GM12878 (cell line): Measurements from ENCODE around the gene OMP. TPM values are rescaled to one million over a fixed set of nuclear protein-coding genes. Genes with fewer than 3 reads are reported as not detected.

Source experiments
- ATAC-seq: fragments of 200-7000 bp; cut with Tn5 transposase; 3 replicates; pipeline ENCODE4 v1.9.1; 2020; ENCODE audit warnings: mild to moderate bottlenecking, moderate library complexity
- BruUV-seq: library from RNA; stranded (reverse); fragments of 400-500 nt; replicated peaks from 2 replicates; lab custom pipeline; 2021; lab: Mats Ljungman, UMichigan
- CTCF ChIA-PET: fragments of 300-600 bp; sonication (Branson Sonifier 250); formaldehyde crosslinking; extraction: SDS; loops from one replicate; lab custom pipeline; 2021; ENCODE audit warnings: inconsistent platforms; lab: Yijun Ruan, JAX
- POLR2A ChIA-PET: fragments of 350-600 bp; formaldehyde crosslinking; extraction: SDS; loops from one replicate; lab custom pipeline; 2021; ENCODE audit warnings: inconsistent platforms; lab: Charles Lee
- RAD21 ChIA-PET: fragments of 300-600 bp; sonication (Branson Sonifier 250); formaldehyde crosslinking; loops from one replicate; lab custom pipeline; 2023; ENCODE audit warnings: antibody characterized with exemption; ENCODE audit not compliant: unreplicated experiment; lab: Charles Lee
- SMC1A ChIA-PET: fragments of 300-600 bp; sonication (Branson Sonifier 250); formaldehyde crosslinking; loops from one replicate; lab custom pipeline; 2023; ENCODE audit not compliant: unreplicated experiment, uncharacterized antibody; lab: Charles Lee
- DNase-seq: peaks from one replicate; pipeline ENCODE4 v3.0.0-alpha.2; 2011; ENCODE audit warnings: low read depth, low spot score
- FAIRE-seq: peaks from 3 replicates; lab custom pipeline; 2011; peaks lifted over from hg19 to GRCh38; lab: Jason Lieb, UNC
- H2AFZ ChIP-seq: 2 replicates; pipeline ENCODE4 v1.6.0; 2011; ENCODE audit warnings: low read depth, low read length, control low read depth; ENCODE audit not compliant: control insufficient read depth
- H3K27ac ChIP-seq: 2 replicates; pipeline ENCODE4 v1.5.1; 2011; ENCODE audit warnings: control low read depth; ENCODE audit not compliant: control insufficient read depth, insufficient read depth
- H3K27me3 ChIP-seq, 2 experiments: replicated peaks in 1 of 2; 2 replicates each; pipeline versions ENCODE4 v1.6.0 to v1.6.1; 2011; ENCODE audit warnings: low read length in 1 of 2; ENCODE audit not compliant: control insufficient read depth in 2 of 2, insufficient read depth in 2 of 2
- H3K36me3 ChIP-seq, 2 experiments: 2 replicates each; pipeline ENCODE4 v1.5.1; 2011; ENCODE audit warnings: low read length in 1 of 2; ENCODE audit not compliant: control insufficient read depth in 2 of 2, insufficient read depth in 2 of 2
- H3K4me1 ChIP-seq: 2 replicates; pipeline ENCODE4 v1.6.1; 2011; ENCODE audit warnings: mild to moderate bottlenecking, low read length, moderate library complexity, mixed read lengths; ENCODE audit not compliant: control insufficient read depth, insufficient read depth
- H3K4me2 ChIP-seq: 2 replicates; pipeline ENCODE4 v1.6.0; 2011; ENCODE audit warnings: control low read depth; ENCODE audit not compliant: control insufficient read depth, insufficient read depth
- H3K4me3 ChIP-seq: fragments of 200-600 bp; sonication (generic); 2 replicates; pipeline ENCODE4 v1.5.1; 2016
- H3K79me2 ChIP-seq: 2 replicates; pipeline ENCODE4 v1.6.0; 2011; ENCODE audit warnings: low read length; ENCODE audit not compliant: control insufficient read depth, insufficient read depth
- H3K9ac ChIP-seq: 2 replicates; pipeline ENCODE4 v1.8.0; 2011; ENCODE audit warnings: low read length, control low read depth, mixed read lengths; ENCODE audit not compliant: control insufficient read depth, insufficient read depth
- H3K9me3 ChIP-seq: replicated peaks from 3 replicates; pipeline ENCODE4 v1.5.1; 2011; ENCODE audit warnings: mild to moderate bottlenecking, low read length; ENCODE audit not compliant: control insufficient read depth, insufficient read depth
- H4K20me1 ChIP-seq: 2 replicates; pipeline ENCODE4 v1.6.0; 2011; ENCODE audit not compliant: control insufficient read depth, insufficient read depth
- EP300 ChIP-seq, 2 experiments: fragments of 150-350 bp in 1 of 2; IDR thresholded peaks; 2 replicates each; pipeline ENCODE4 v1.6.1; 2011 to 2012; ENCODE audit warnings: low read depth in 2 of 2, low read length in 2 of 2, borderline replicate concordance in 1 of 2, improper control_type of control experiment in 1 of 2, inconsistent platforms in 1 of 2; ENCODE audit not compliant: control insufficient read depth in 1 of 2
- ETV6 ChIP-seq, 2 experiments: fragments of 450-650 bp in 1 of 2; IDR thresholded peaks in 1 of 2; conservative IDR thresholded peaks in 1 of 2; 2 replicates each; pipeline ENCODE4 v1.6.1; 2014; ENCODE audit warnings: antibody characterized with exemption in 1 of 2, borderline replicate concordance in 1 of 2, low read depth in 1 of 2, mild to moderate bottlenecking in 1 of 2, moderate library complexity in 1 of 2
- GABPA ChIP-seq: IDR thresholded peaks from 2 replicates; pipeline ENCODE4 v1.6.1; 2014; ENCODE audit warnings: antibody characterized with exemption, low read depth, mild to moderate bottlenecking, inconsistent platforms
- HDAC6 ChIP-seq: fragments of 200-600 bp; sonication (generic); IDR thresholded peaks from one replicate; pipeline ENCODE4 v1.8.0; 2017; ENCODE audit warnings: antibody characterized with exemption; ENCODE audit not compliant: unreplicated experiment
- KLF5 ChIP-seq: fragments of 450-650 bp; IDR thresholded peaks from 2 replicates; pipeline ENCODE4 v1.6.1; 2014; ENCODE audit warnings: mild to moderate bottlenecking; ENCODE audit not compliant: partially characterized antibody
- NFIC ChIP-seq: IDR thresholded peaks from 2 replicates; pipeline ENCODE4 v1.6.1; 2012; ENCODE audit warnings: low read depth, mild to moderate bottlenecking, inconsistent platforms, low read length, moderate library complexity
- SREBF2 ChIP-seq: IDR thresholded peaks from 2 replicates; pipeline ENCODE4 v1.6.1; 2012; ENCODE audit warnings: mild to moderate bottlenecking, low read length
- WGBS: methylation state at CpG from one replicate; pipeline ENCODE4 v1.1.6; 2016; ENCODE audit warnings: low lambda C conversion rate; ENCODE audit not compliant: insufficient replicate concordance, insufficient coverage; ENCODE audit errors: missing lambda C conversion rate; 5-methylcytosine and 5-hydroxymethylcytosine counted together
- in situ Hi-C: fragments of 300-500 bp; cut with MboI; formaldehyde crosslinking; loops from 9 replicates; pipeline ENCODE4 v1.14.3; 2018; ENCODE audit warnings: mixed read lengths
- intact Hi-C: fragments of 100-400 bp; cut with micrococcal nuclease; formaldehyde crosslinking; loops from one replicate; pipeline ENCODE4 v1.14.2; 2022; ENCODE audit not compliant: unreplicated experiment
- polyA plus RNA-seq, 11 experiments: library from polyadenylated mRNA; depleted of rRNA in 4 of 11; unstranded in 6 of 11; stranded (reverse) in 5 of 11; fragments of >200 nt; fragmentation: Nextera tagmentation in 4 of 11; fragmentation: Illumina TruSeq in 1 of 11; extraction: Ambion mirVana in 4 of 11; extraction: Trizol in 1 of 11; gene quantifications; 1 replicate in 1 of 11; 2 replicates in 10 of 11; pipeline versions ENCODE4 v1.2.1 to v1.2.3, GENCODE V29; 2011 to 2016; ENCODE audit warnings: inconsistent platforms in 2 of 11, missing spikeins in 2 of 11, low read depth in 1 of 11
- total RNA-seq, 4 experiments: library from RNA; depleted of rRNA in 3 of 4; stranded (reverse); fragments of >200 nt in 3 of 4; fragmentation: Illumina TruSeq in 1 of 4; extraction: Trizol in 1 of 4; gene quantifications; 2 replicates each; pipeline versions ENCODE4 v1.2.1 to v1.2.3, GENCODE V29; 2013 to 2021
- TF ChIP-seq, protein P1 (sequence below): fragments of 450-650 bp; IDR thresholded peaks from 2 replicates; pipeline ENCODE4 v1.6.1; 2017; ENCODE audit warnings: mild to moderate bottlenecking, moderate library complexity

OMP gene
- total and polyA plus RNA-seq, 10 of the 15 experiments (the other 5 are each of a cell fraction or from before 2014, with no cell fraction given): not detected

DNA sequence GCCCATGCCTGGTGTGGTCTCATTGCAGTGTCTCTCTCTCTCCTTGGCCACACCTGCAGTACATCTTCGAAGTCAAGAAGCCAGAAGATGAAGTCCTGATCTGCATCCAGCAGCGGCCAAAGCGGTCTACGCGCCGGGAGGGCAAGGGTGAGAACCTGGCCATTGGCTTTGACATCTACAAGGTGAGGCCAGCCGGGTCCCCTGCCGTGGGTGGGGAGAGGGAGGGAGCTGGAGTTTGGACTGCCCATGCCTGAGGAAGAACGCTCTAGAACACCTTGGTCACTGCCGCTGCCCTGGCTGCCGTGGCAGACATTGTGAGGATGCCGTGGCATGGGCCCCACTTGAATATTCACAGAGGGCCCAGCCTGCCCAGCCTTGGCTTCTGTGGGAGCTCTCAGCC is 16.3 kb downstream of the OMP start (continued):
- no peak for TF ChIP-seq ETV6 (conservative IDR thresholded peaks at IDR 0.05 in 1 of 2, IDR thresholded peaks at IDR 0.05 in 1 of 2; ENCODE audit: borderline replicate concordance in 1 of 2, low read depth in 1 of 2)

DNA sequence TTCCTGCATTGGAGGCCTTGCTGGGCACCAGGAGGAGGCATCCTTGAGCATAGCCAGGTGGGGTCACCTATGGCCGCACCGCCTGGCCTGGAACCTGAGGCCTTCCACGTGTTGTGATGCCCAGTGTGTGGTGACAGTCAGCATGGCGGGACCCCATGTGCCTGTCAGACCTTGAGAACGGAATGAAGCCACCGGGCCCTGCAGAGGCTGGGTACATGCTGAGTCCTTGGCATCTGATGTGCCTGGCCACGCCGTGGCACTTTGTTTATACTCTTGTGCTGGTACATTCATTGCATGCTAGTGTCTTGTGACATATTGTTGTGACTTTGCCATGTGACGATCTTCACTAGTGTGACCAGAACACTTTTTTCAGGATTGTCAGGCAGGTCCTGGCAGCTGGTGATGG is 16.9 kb downstream of the OMP start:
- ChIA-PET RAD21 (no interaction called here), CTCF (no interaction called here), POLR2A (no interaction called here), SMC1A (no interaction called here)
- Histone ChIP-seq H3K4me2 (no peak overlapping the region), H3K27ac (no peak overlapping the region), H4K20me1 (no peaks in the 10 kb centered on the region), H3K79me2 (no peaks in the 10 kb centered on the region), H2AFZ (no peak overlapping the region), H3K27me3 (no peaks in the 10 kb centered on the region; a peak in 2 of 4 replicates), H3K9ac (no peak overlapping the region), H3K36me3 (no peaks in the 10 kb centered on the region), H3K4me3 (no peak overlapping the region), H3K9me3 (no peaks in the 10 kb centered on the region), H3K4me1 (no peaks in the 10 kb centered on the region)
- FAIRE-seq (no peak), DNase-seq (no peak), ATAC-seq (no peak)
- in situ Hi-C loops (no loop called here), intact Hi-C loops (no loop called here)
- WGBS: 44% methylated on average over 9 of the region's 9 CpGs
- no TSS peak for BruUV-seq
- TF ChIP-seq ETV6 (conservative IDR thresholded peaks at IDR 0.05 in 1 of 2, IDR thresholded peaks at IDR 0.05 in 1 of 2; ENCODE audit: borderline replicate concordance in 1 of 2, low read depth in 1 of 2) (no peak), EP300 (IDR thresholded peaks at IDR 0.05; ENCODE audit: borderline replicate concordance in 1 of 2, control insufficient read depth in 1 of 2, low read depth in 2 of 2, low read length in 2 of 2) (no peak), GABPA (no peak), KLF5 (no peak), SREBF2 (no peak)

DNA sequence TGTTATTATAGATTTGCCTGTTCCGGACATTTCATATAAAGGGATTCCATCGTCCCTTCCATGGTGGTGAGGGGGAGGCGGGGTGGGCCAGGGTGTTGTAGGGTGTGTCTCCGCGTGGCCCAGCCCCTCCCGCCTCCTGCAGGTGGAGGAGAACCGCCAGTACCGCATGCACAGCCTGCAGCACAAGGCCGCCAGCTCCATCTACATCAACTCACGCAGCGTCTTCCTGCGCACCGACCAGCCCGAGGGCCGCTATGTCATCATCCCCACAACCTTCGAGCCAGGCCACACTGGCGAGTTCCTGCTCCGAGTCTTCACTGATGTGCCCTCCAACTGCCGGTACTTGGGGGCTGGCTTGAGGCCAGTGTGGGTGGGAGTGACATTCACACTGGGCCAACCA is 17.9 kb downstream of the OMP start:
- Histone ChIP-seq H2AFZ (no peak overlapping the region), H3K4me2 (no peak overlapping the region), H3K27me3 (no peaks in the 10 kb centered on the region; a peak in 2 of 4 replicates), H3K79me2 (no peaks in the 10 kb centered on the region), H3K4me3 (no peak overlapping the region), H3K9me3 (no peaks in the 10 kb centered on the region), H4K20me1 (no peaks in the 10 kb centered on the region), H3K4me1 (no peaks in the 10 kb centered on the region), H3K9ac (no peak overlapping the region), H3K36me3 (no peaks in the 10 kb centered on the region), H3K27ac (no peak overlapping the region)
- RAD21 ChIA-PET: no interaction called here
- CTCF ChIA-PET: no interaction called here
- SMC1A ChIA-PET: no interaction called here
- no peak for DNase-seq
- WGBS: 55% methylated on average over 15 of the region's 19 CpGs
- no TSS peak for BruUV-seq
- no peak for ATAC-seq
- TF ChIP-seq, protein P1, sequence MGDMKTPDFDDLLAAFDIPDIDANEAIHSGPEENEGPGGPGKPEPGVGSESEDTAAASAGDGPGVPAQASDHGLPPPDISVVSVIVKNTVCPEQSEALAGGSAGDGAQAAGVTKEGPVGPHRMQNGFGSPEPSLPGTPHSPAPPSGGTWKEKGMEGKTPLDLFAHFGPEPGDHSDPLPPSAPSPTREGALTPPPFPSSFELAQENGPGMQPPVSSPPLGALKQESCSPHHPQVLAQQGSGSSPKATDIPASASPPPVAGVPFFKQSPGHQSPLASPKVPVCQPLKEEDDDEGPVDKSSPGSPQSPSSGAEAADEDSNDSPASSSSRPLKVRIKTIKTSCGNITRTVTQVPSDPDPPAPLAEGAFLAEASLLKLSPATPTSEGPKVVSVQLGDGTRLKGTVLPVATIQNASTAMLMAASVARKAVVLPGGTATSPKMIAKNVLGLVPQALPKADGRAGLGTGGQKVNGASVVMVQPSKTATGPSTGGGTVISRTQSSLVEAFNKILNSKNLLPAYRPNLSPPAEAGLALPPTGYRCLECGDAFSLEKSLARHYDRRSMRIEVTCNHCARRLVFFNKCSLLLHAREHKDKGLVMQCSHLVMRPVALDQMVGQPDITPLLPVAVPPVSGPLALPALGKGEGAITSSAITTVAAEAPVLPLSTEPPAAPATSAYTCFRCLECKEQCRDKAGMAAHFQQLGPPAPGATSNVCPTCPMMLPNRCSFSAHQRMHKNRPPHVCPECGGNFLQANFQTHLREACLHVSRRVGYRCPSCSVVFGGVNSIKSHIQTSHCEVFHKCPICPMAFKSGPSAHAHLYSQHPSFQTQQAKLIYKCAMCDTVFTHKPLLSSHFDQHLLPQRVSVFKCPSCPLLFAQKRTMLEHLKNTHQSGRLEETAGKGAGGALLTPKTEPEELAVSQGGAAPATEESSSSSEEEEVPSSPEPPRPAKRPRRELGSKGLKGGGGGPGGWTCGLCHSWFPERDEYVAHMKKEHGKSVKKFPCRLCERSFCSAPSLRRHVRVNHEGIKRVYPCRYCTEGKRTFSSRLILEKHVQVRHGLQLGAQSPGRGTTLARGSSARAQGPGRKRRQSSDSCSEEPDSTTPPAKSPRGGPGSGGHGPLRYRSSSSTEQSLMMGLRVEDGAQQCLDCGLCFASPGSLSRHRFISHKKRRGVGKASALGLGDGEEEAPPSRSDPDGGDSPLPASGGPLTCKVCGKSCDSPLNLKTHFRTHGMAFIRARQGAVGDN: no peak
- TF ChIP-seq HDAC6 (no peak), NFIC (no peak)
- no peak for FAIRE-seq
- POLR2A ChIA-PET: no interaction called here
- intact Hi-C loops: no loop called here
- in situ Hi-C loops: no loop called here
